ENCODE measurements around the gene KRTAP5-9. TPM values are rescaled to one million over a fixed set of nuclear protein-coding genes. Genes with fewer than 3 reads are reported as not detected.

Gene KRTAP5-9
- total and polyA plus RNA-seq, 2 donors (not counting 3 experiments of a cell fraction or from before 2014, with no cell fraction given) = 0.28 TPM; not detected in 1

DNA sequence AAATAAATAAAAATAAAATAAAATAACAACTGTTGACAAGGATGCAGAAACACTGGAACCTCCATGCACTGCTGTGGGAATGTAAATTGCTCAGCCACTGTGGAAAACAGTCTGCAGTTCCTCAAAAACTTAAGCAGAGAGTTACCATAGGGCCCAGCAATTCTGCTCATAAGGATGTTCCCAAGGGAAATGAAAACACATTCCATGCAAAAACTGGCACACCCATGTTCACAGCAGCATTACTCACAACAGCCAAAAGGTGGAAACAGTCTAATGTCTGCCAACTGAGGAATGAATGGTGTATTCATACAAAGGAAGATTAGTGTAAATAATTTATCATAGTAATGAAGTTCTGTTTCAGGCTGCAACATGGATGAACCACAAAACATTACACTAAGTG is 13.9 kb downstream of the KRTAP5-9 start:
- Histone ChIP-seq H3K79me2 (ENCODE audit: control insufficient read depth, insufficient read depth, low read length) (no peaks in the 10 kb centered on the region), H3K4me1 (ENCODE audit: control insufficient read depth, extremely low read depth, insufficient read depth, low read length) (no peaks in the 10 kb centered on the region), H3K4me3 (replicated peaks in 1 of 3; ENCODE audit: insufficient read depth in 1 of 3, low read depth in 1 of 3, low read length in 3 of 3) (no peak overlapping the region), H2AFZ (ENCODE audit: low read depth, low read length) (no peak overlapping the region), H3K9ac (replicated peaks; ENCODE audit: extremely low read depth, insufficient read depth, low read length) (no peak overlapping the region), H3K36me3 (ENCODE audit: control insufficient read depth in 2 of 2, extremely low read depth in 1 of 2, insufficient read depth in 2 of 2, low read length in 2 of 2) (no peaks in the 10 kb centered on the region), H3K27ac (ENCODE audit: insufficient read depth, low read depth, low read length) (no peak overlapping the region), H4K20me1 (replicated peaks; ENCODE audit: control insufficient read depth, extremely low read depth, insufficient read depth, low read length) (no peaks in the 10 kb centered on the region), H3K9me1 (replicated peaks; ENCODE audit: control insufficient read depth, extremely low read depth, insufficient read depth, low read length) (no peaks in the 10 kb centered on the region), H3K9me3 (replicated peaks; ENCODE audit: control insufficient read depth, insufficient read depth, low read length) (no peaks in the 10 kb centered on the region), H3K27me3 (ENCODE audit: control insufficient read depth in 2 of 2, insufficient read depth in 2 of 2, low read length in 2 of 2) (peaks cover 0 to 5% of the 10 kb centered on the region in 2 experiments), H3K4me2 (ENCODE audit: insufficient read depth, low read length) (no peak overlapping the region)
- FAIRE-seq = no peak
- intact Hi-C loops (cut with micrococcal nuclease) = loop anchor here (5.0 kb wide), 1 partner anchor 115 kb away; the partner anchor contains the start of gene DHCR7
- no TSS peak for BruUV-seq (replicated peaks)
- dilution Hi-C loops (cut with MboI; ENCODE audit: extremely low pct_ligation_motif_present, low sequenced_read_pairs) = no loop called here
- POLR2A ChIA-PET = no interaction called here
- CTCF ChIA-PET = interaction anchor here (0.6 kb wide), 1 partner anchor 1079 kb away, joined by 3 read pairs; no protein-coding TSS in a partner anchor
- TF ChIP-seq, protein P1, sequence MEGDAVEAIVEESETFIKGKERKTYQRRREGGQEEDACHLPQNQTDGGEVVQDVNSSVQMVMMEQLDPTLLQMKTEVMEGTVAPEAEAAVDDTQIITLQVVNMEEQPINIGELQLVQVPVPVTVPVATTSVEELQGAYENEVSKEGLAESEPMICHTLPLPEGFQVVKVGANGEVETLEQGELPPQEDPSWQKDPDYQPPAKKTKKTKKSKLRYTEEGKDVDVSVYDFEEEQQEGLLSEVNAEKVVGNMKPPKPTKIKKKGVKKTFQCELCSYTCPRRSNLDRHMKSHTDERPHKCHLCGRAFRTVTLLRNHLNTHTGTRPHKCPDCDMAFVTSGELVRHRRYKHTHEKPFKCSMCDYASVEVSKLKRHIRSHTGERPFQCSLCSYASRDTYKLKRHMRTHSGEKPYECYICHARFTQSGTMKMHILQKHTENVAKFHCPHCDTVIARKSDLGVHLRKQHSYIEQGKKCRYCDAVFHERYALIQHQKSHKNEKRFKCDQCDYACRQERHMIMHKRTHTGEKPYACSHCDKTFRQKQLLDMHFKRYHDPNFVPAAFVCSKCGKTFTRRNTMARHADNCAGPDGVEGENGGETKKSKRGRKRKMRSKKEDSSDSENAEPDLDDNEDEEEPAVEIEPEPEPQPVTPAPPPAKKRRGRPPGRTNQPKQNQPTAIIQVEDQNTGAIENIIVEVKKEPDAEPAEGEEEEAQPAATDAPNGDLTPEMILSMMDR (IDR thresholded peaks at IDR 0.05; ENCODE audit: extremely low read depth in 1 of 2, insufficient read depth in 1 of 2, low read depth in 1 of 2, low read length in 2 of 2) = no peak
- TF ChIP-seq POLR2AphosphoS5 (IDR thresholded peaks at IDR 0.05; ENCODE audit: insufficient read depth, low read depth, low read length) (no peak), GATA2 (IDR thresholded peaks at IDR 0.05; ENCODE audit: insufficient read depth, insufficient read length, low read depth, low read length) (no peak)
- no peak for DNase-seq (ENCODE audit: low read depth, low spot score)

DNA sequence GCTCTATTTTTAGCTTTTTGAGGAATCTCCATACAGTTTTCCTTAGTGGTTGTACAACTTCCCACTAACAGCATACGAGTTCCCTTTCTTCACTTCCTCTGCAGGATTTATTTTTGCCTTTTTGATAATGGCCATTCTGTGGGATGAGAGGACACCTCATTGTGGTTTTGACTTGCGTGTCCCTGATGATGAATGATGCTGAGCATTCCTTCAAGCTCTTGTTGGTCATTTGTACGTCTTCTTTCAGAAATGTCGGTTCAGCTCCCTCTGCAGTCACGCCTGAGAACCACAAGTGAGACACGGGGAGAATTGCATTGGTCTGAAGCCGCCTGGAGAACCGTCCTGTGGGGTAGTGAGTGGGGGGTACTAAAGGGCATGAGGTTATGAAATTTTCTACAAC is 15.2 kb downstream of the KRTAP5-9 start:
- Histone ChIP-seq H3K9ac (replicated peaks; ENCODE audit: extremely low read depth, insufficient read depth, low read length) (no peak overlapping the region), H3K79me2 (ENCODE audit: control insufficient read depth, insufficient read depth, low read length) (no peaks in the 10 kb centered on the region), H2AFZ (ENCODE audit: low read depth, low read length) (no peak overlapping the region), H3K9me1 (replicated peaks; ENCODE audit: control insufficient read depth, extremely low read depth, insufficient read depth, low read length) (no peaks in the 10 kb centered on the region), H3K4me2 (ENCODE audit: insufficient read depth, low read length) (no peak overlapping the region), H3K27me3 (ENCODE audit: control insufficient read depth in 2 of 2, insufficient read depth in 2 of 2, low read length in 2 of 2) (peaks cover 0 to 5% of the 10 kb centered on the region in 2 experiments), H3K27ac (ENCODE audit: insufficient read depth, low read depth, low read length) (no peak overlapping the region), H4K20me1 (replicated peaks; ENCODE audit: control insufficient read depth, extremely low read depth, insufficient read depth, low read length) (no peaks in the 10 kb centered on the region), H3K36me3 (ENCODE audit: control insufficient read depth in 2 of 2, extremely low read depth in 1 of 2, insufficient read depth in 2 of 2, low read length in 2 of 2) (no peaks in the 10 kb centered on the region), H3K9me3 (replicated peaks; ENCODE audit: control insufficient read depth, insufficient read depth, low read length) (no peaks in the 10 kb centered on the region), H3K4me3 (replicated peaks in 1 of 3; ENCODE audit: insufficient read depth in 1 of 3, low read depth in 1 of 3, low read length in 3 of 3) (no peak overlapping the region), H3K4me1 (ENCODE audit: control insufficient read depth, extremely low read depth, insufficient read depth, low read length) (no peaks in the 10 kb centered on the region)
- TF ChIP-seq, protein P1 (IDR thresholded peaks at IDR 0.05; ENCODE audit: extremely low read depth in 1 of 2, insufficient read depth in 1 of 2, low read depth in 1 of 2, low read length in 2 of 2) = peak; percentile 42 to 50
- TF ChIP-seq JUN (IDR thresholded peaks at IDR 0.05; ENCODE audit: borderline replicate concordance, insufficient read depth, insufficient read length, low read depth) = no peak
- BruUV-seq (replicated peaks) = no TSS peak
- dilution Hi-C loops (cut with MboI; ENCODE audit: extremely low pct_ligation_motif_present, low sequenced_read_pairs) = no loop called here
- intact Hi-C loops (cut with micrococcal nuclease) = loop anchor here (1.0 to 5.0 kb wide), 2 partner anchors 116 to 1096 kb away; partner anchors contain the start of gene DHCR7
- peak; percentile 48 for DNase-seq (ENCODE audit: low read depth, low spot score)
- POLR2A ChIA-PET = no interaction called here
- CTCF ChIA-PET = interaction anchor here (0.6 to 2.2 kb wide), 32 partner anchors 10 to 1113 kb away, joined by 3 to 35 read pairs (median 6); partner anchors contain the start of genes DHCR7, KRTAP5-11 and NADSYN1
- FAIRE-seq = peak; percentile 72
